ENCODE results near the gene SORCS3.

DNA sequence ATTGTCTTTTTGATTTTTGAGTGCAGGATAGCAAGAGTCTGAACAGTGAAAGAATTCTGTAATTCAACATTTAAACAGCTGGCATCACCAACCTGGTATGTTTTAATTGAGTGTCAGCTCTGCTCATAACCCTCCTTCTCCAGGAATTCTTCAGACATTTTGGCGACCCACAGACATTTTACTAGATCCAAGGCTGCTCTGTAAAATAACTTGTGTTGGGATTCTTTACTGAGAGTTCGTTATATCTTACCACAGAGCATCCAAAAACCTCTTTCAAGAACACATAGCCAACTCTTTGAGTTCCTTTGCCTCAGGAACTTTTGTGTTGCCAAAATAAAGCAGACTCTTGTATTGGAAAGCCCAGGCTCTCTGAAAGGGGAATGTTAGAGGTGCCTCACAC, 27.7 kb upstream of the SORCS3 start:
- TF ChIP-seq HNRNPL (IDR thresholded peaks at IDR 0.05; ENCODE audit: low read depth, low read length): no peak
- TF ChIP-seq SRF (IDR thresholded peaks at IDR 0.05; ENCODE audit: low read depth, low read length): no peak
- TF ChIP-seq ZSCAN31 (CRISPR knock-in tag; IDR thresholded peaks at IDR 0.05; ENCODE audit: low read depth): no peak
- TF ChIP-seq, protein P1, sequence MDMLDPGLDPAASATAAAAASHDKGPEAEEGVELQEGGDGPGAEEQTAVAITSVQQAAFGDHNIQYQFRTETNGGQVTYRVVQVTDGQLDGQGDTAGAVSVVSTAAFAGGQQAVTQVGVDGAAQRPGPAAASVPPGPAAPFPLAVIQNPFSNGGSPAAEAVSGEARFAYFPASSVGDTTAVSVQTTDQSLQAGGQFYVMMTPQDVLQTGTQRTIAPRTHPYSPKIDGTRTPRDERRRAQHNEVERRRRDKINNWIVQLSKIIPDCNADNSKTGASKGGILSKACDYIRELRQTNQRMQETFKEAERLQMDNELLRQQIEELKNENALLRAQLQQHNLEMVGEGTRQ (IDR thresholded peaks at IDR 0.05; ENCODE audit: low read depth, low read length): no peak
- TF ChIP-seq, protein P1 (CRISPR knock-in tag; IDR thresholded peaks at IDR 0.05; ENCODE audit: borderline replicate concordance): no peak
- TF ChIP-seq ESRRA (CRISPR knock-in tag; IDR thresholded peaks at IDR 0.05; ENCODE audit: low read depth): no peak
- TF ChIP-seq, protein P2, sequence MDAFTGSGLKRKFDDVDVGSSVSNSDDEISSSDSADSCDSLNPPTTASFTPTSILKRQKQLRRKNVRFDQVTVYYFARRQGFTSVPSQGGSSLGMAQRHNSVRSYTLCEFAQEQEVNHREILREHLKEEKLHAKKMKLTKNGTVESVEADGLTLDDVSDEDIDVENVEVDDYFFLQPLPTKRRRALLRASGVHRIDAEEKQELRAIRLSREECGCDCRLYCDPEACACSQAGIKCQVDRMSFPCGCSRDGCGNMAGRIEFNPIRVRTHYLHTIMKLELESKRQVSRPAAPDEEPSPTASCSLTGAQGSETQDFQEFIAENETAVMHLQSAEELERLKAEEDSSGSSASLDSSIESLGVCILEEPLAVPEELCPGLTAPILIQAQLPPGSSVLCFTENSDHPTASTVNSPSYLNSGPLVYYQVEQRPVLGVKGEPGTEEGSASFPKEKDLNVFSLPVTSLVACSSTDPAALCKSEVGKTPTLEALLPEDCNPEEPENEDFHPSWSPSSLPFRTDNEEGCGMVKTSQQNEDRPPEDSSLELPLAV (CRISPR knock-in tag; conservative IDR thresholded peaks at IDR 0.05; ENCODE audit: low read depth): no peak
- TF ChIP-seq, protein P3, sequence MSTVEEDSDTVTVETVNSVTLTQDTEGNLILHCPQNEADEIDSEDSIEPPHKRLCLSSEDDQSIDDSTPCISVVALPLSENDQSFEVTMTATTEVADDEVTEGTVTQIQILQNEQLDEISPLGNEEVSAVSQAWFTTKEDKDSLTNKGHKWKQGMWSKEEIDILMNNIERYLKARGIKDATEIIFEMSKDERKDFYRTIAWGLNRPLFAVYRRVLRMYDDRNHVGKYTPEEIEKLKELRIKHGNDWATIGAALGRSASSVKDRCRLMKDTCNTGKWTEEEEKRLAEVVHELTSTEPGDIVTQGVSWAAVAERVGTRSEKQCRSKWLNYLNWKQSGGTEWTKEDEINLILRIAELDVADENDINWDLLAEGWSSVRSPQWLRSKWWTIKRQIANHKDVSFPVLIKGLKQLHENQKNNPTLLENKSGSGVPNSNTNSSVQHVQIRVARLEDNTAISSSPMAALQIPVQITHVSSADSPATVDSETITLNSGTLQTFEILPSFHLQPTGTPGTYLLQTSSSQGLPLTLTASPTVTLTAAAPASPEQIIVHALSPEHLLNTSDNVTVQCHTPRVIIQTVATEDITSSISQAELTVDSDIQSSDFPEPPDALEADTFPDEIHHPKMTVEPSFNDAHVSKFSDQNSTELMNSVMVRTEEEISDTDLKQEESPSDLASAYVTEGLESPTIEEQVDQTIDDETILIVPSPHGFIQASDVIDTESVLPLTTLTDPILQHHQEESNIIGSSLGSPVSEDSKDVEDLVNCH (CRISPR knock-in tag; IDR thresholded peaks at IDR 0.05): no peak
- TF ChIP-seq CREB1 (IDR thresholded peaks at IDR 0.05): no peak
- no peak for TF ChIP-seq CREB1 (CRISPR knock-in tag; IDR thresholded peaks at IDR 0.05)
- no peak for TF ChIP-seq RXRA (CRISPR knock-in tag; IDR thresholded peaks at IDR 0.05)
- no peak for TF ChIP-seq ZNF430 (CRISPR knock-in tag; IDR thresholded peaks at IDR 0.05)
- no peak for TF ChIP-seq SMC3 (IDR thresholded peaks at IDR 0.05; ENCODE audit: low read length)
- no peak for TF ChIP-seq ZNF644 (CRISPR knock-in tag; IDR thresholded peaks at IDR 0.05; ENCODE audit: low read depth)
- no peak for TF ChIP-seq CEBPB (IDR thresholded peaks at IDR 0.05; ENCODE audit: borderline replicate concordance, low read depth, low read length)
- TF ChIP-seq, protein P4, sequence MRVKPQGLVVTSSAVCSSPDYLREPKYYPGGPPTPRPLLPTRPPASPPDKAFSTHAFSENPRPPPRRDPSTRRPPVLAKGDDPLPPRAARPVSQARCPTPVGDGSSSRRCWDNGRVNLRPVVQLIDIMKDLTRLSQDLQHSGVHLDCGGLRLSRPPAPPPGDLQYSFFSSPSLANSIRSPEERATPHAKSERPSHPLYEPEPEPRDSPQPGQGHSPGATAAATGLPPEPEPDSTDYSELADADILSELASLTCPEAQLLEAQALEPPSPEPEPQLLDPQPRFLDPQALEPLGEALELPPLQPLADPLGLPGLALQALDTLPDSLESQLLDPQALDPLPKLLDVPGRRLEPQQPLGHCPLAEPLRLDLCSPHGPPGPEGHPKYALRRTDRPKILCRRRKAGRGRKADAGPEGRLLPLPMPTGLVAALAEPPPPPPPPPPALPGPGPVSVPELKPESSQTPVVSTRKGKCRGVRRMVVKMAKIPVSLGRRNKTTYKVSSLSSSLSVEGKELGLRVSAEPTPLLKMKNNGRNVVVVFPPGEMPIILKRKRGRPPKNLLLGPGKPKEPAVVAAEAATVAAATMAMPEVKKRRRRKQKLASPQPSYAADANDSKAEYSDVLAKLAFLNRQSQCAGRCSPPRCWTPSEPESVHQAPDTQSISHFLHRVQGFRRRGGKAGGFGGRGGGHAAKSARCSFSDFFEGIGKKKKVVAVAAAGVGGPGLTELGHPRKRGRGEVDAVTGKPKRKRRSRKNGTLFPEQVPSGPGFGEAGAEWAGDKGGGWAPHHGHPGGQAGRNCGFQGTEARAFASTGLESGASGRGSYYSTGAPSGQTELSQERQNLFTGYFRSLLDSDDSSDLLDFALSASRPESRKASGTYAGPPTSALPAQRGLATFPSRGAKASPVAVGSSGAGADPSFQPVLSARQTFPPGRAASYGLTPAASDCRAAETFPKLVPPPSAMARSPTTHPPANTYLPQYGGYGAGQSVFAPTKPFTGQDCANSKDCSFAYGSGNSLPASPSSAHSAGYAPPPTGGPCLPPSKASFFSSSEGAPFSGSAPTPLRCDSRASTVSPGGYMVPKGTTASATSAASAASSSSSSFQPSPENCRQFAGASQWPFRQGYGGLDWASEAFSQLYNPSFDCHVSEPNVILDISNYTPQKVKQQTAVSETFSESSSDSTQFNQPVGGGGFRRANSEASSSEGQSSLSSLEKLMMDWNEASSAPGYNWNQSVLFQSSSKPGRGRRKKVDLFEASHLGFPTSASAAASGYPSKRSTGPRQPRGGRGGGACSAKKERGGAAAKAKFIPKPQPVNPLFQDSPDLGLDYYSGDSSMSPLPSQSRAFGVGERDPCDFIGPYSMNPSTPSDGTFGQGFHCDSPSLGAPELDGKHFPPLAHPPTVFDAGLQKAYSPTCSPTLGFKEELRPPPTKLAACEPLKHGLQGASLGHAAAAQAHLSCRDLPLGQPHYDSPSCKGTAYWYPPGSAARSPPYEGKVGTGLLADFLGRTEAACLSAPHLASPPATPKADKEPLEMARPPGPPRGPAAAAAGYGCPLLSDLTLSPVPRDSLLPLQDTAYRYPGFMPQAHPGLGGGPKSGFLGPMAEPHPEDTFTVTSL (CRISPR knock-in tag; IDR thresholded peaks at IDR 0.05; ENCODE audit: borderline replicate concordance): no peak

Measured in HepG2 (cell line).